GM19193 (cell line): Measurements from ENCODE around the gene GSE1.

Experiments
- POLR2A ChIP-seq: IDR thresholded peaks from 4 replicates; pipeline ENCODE4 v1.6.1; 2011; ENCODE audit not compliant: insufficient read depth, insufficient read length; ENCODE audit errors: extremely low read depth

GSE1 gene

GRCh38 chr16:85612801-85613603, at the start of gene GSE1:
TSS of gene GSE1 (plus strand) at chr16:85613322. CDS start at chr16:85613392, 70 bp downstream.
- TF ChIP-seq POLR2A = peak; percentile 47

- TF ChIP-seq POLR2A = no peak
These were observed 49.4 kb upstream of the GSE1 start for GRCh38 chr16:85563515-85564276.

- TF ChIP-seq POLR2A = no peak
These were observed 48.7 kb upstream of the GSE1 start for GRCh38 chr16:85564277-85565051.

GRCh38 chr16:85565340-85565739, 47.8 kb upstream of the GSE1 start:
- TF ChIP-seq POLR2A = no peak

- TF ChIP-seq POLR2A = no peak
These were observed 47.2 kb upstream of the GSE1 start for GRCh38 chr16:85565801-85566526.

GRCh38 chr16:85566561-85567100, 46.5 kb upstream of the GSE1 start:
- no peak for TF ChIP-seq POLR2A

- TF ChIP-seq POLR2A = no peak
These were observed 45.8 kb upstream of the GSE1 start for GRCh38 chr16:85567101-85567866.

- no peak for TF ChIP-seq POLR2A
These were observed 45.2 kb upstream of the GSE1 start for GRCh38 chr16:85567935-85568334.

GRCh38 chr16:85568519-85568918, 44.6 kb upstream of the GSE1 start:
- TF ChIP-seq POLR2A = no peak

- no peak for TF ChIP-seq POLR2A
These were observed 44.0 kb upstream of the GSE1 start for GRCh38 chr16:85569039-85569614.

GRCh38 chr16:85569615-85570212, 43.4 kb upstream of the GSE1 start:
- peak; percentile 36 for TF ChIP-seq POLR2A

GRCh38 chr16:85570213-85570734, 42.8 kb upstream of the GSE1 start:
- TF ChIP-seq POLR2A = no peak

GRCh38 chr16:85570735-85571562, 42.2 kb upstream of the GSE1 start:
- TF ChIP-seq POLR2A = no peak

GRCh38 chr16:85571563-85571812, 41.6 kb upstream of the GSE1 start:
- TF ChIP-seq POLR2A = no peak
